ENCODE results near the gene SLC29A1. TPM values are rescaled to one million over a fixed set of nuclear protein-coding genes. Genes with fewer than 3 reads are reported as not detected.
A peak's percentile ranks its signal among the peaks of the same experiment; 100 is the strongest.
"Not testable (repeated sequence)": the region's sequence is repeated elsewhere in the genome, so short reads cannot be mapped to it uniquely, and the experiment has no call there.

The SLC29A1 gene
- total RNA-seq, 1 donor from 2014 or later, result 142 TPM

GRCh38 chr6:44194326-44194725 lies 29.1 kb upstream of the SLC29A1 start:
- H3K36me3 Mint-ChIP-seq (ENCODE audit: low read depth, unreplicated experiment), result no peaks in the 10 kb centered on the region
- H3K4me1 Mint-ChIP-seq (ENCODE audit: unreplicated experiment), result peaks cover 24% of the 10 kb centered on the region
- TF ChIP-seq CTCF (IDR thresholded peaks at IDR 0.05; ENCODE audit: unreplicated experiment), result no peak
- no peak overlapping the region for H3K4me3 Mint-ChIP-seq (ENCODE audit: unreplicated experiment)
- no peaks in the 10 kb centered on the region for H3K9me3 Mint-ChIP-seq (ENCODE audit: unreplicated experiment)
- H3K27ac Mint-ChIP-seq (ENCODE audit: unreplicated experiment), result no peak overlapping the region
- DNase-seq (ENCODE audit: low spot score), result no peak
- peaks cover 4% of the 10 kb centered on the region for H3K27me3 Mint-ChIP-seq (ENCODE audit: unreplicated experiment)

DNA sequence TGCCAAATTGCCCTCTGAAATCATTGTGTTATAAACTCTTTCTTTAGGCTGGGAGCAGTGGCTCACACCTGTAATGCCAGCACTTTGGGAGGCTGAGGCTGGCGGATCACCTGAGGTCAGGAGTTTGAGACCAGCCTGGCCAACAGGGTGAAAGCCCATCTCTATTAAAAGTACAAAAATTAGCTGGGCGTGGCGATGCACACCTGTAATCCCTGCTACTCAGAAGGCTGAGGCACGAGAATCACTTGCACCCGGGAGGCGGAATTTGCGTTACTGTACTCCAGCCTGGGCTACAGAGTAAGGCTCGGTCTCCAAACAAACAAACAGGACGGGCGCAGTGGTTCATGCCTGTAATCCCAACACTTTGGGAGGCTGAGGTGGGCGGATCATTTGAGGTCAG lies 27.0 kb upstream of the SLC29A1 start:
- not testable (repeated sequence) for DNase-seq (ENCODE audit: low spot score); H3K9me3 Mint-ChIP-seq (ENCODE audit: unreplicated experiment); H3K36me3 Mint-ChIP-seq (ENCODE audit: low read depth, unreplicated experiment); H3K27ac Mint-ChIP-seq (ENCODE audit: unreplicated experiment); H3K27me3 Mint-ChIP-seq (ENCODE audit: unreplicated experiment); H3K4me3 Mint-ChIP-seq (ENCODE audit: unreplicated experiment)
- peaks cover 35% of the 10 kb centered on the region for H3K4me1 Mint-ChIP-seq (ENCODE audit: unreplicated experiment)

DNA sequence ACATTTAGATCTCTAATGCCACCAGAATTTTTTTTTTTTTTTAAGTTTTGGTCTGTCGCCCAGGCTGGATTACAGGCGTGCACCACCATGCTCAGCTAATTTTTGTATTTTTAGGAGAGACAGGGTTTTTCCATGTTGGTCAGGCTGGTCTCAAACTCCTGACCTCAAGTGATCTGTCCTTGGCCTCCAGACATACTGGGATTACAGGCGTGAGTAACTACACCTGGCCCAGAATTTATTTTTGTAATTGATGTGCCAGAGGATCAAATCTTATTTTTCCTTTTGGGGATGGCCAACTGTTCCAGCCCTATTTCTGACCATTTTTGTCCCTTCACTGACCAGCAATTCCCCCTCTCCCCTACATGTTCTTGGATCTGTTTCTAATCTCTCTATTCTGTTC lies 24.7 kb upstream of the SLC29A1 start:
- no peak overlapping the region for H3K27ac Mint-ChIP-seq (ENCODE audit: unreplicated experiment)
- no peaks in the 10 kb centered on the region for H3K36me3 Mint-ChIP-seq (ENCODE audit: low read depth, unreplicated experiment)
- H3K4me1 Mint-ChIP-seq (ENCODE audit: unreplicated experiment), result peaks cover 36% of the 10 kb centered on the region
- H3K27me3 Mint-ChIP-seq (ENCODE audit: unreplicated experiment), result peaks cover 3% of the 10 kb centered on the region
- H3K9me3 Mint-ChIP-seq (ENCODE audit: unreplicated experiment), result no peaks in the 10 kb centered on the region
- no peak for TF ChIP-seq CTCF (IDR thresholded peaks at IDR 0.05; ENCODE audit: unreplicated experiment)
- DNase-seq (ENCODE audit: low spot score), result no peak
- no peak overlapping the region for H3K4me3 Mint-ChIP-seq (ENCODE audit: unreplicated experiment)

GRCh38 chr6:44199883-44200282 lies 23.5 kb upstream of the SLC29A1 start:
- peaks cover 45% of the 10 kb centered on the region for H3K4me1 Mint-ChIP-seq (ENCODE audit: unreplicated experiment)
- no peaks in the 10 kb centered on the region for H3K9me3 Mint-ChIP-seq (ENCODE audit: unreplicated experiment)
- no peaks in the 10 kb centered on the region for H3K36me3 Mint-ChIP-seq (ENCODE audit: low read depth, unreplicated experiment)
- no peak overlapping the region for H3K4me3 Mint-ChIP-seq (ENCODE audit: unreplicated experiment)
- no peak for DNase-seq (ENCODE audit: low spot score)
- TF ChIP-seq CTCF (IDR thresholded peaks at IDR 0.05; ENCODE audit: unreplicated experiment), result no peak
- peaks cover 3% of the 10 kb centered on the region for H3K27me3 Mint-ChIP-seq (ENCODE audit: unreplicated experiment)
- no peak overlapping the region for H3K27ac Mint-ChIP-seq (ENCODE audit: unreplicated experiment)

GRCh38 chr6:44201200-44201599 lies 22.2 kb upstream of the SLC29A1 start:
- H3K36me3 Mint-ChIP-seq (ENCODE audit: low read depth, unreplicated experiment), result no peaks in the 10 kb centered on the region
- no peak overlapping the region for H3K4me3 Mint-ChIP-seq (ENCODE audit: unreplicated experiment)
- no peak for DNase-seq (ENCODE audit: low spot score)
- H3K27me3 Mint-ChIP-seq (ENCODE audit: unreplicated experiment), result peaks cover 3% of the 10 kb centered on the region
- no peaks in the 10 kb centered on the region for H3K9me3 Mint-ChIP-seq (ENCODE audit: unreplicated experiment)
- peaks cover 48% of the 10 kb centered on the region for H3K4me1 Mint-ChIP-seq (ENCODE audit: unreplicated experiment)
- no peak for TF ChIP-seq CTCF (IDR thresholded peaks at IDR 0.05; ENCODE audit: unreplicated experiment)
- peak overlapping the region; percentile 100 for H3K27ac Mint-ChIP-seq (ENCODE audit: unreplicated experiment)
